A549 treated with dexamethasone at 1 μM for 4 hours (cell line): ENCODE measurements around the gene TMEM221. TPM values are rescaled to one million over a fixed set of nuclear protein-coding genes. Genes with fewer than 3 reads are reported as not detected.

Experiments
- total RNA-seq: library from RNA; stranded (reverse); fragments of 200-300 nt; extraction: Qiagen RNA extraction; gene quantifications from 5 replicates; pipeline ENCODE4 v1.2.3, GENCODE V29; 2022

The TMEM221 gene
- 0.28 to 0.70 TPM (median 0.60 TPM) in 5 replicates for total RNA-seq

GRCh38 chr19:17448131-17448967 is at the start of gene TMEM221:
Gene TMEM221 (minus strand): TSS chr19:17448668. CDS start chr19:17448462, 206 bp downstream.

GRCh38 chr19:17470068-17470841 is 21.8 kb upstream of the TMEM221 start, which contains the start of gene SLC27A1:
Gene SLC27A1 (plus strand): TSS chr19:17470524. CDS start chr19:17470541, 17 bp downstream.

GRCh38 chr19:17460372-17461230 is 12.1 kb upstream of the TMEM221 start, which contains the start of gene NXNL1:
Gene NXNL1 (minus strand): TSS chr19:17460926. CDS start chr19:17460869, 57 bp downstream.

GRCh38 chr19:17419621-17420474 is 28.6 kb downstream of the TMEM221 start, which contains the start of gene MVB12A:
Gene MVB12A (plus strand): TSS chr19:17420047. CDS start chr19:17420136, 89 bp downstream.

GRCh38 chr19:17405250-17406045 is 43.0 kb downstream of the TMEM221 start, which contains the start of gene BST2:
Gene BST2 (minus strand): TSS chr19:17405630. CDS start chr19:17405575, 55 bp downstream.

GRCh38 chr19:17393914-17394313 is 54.6 kb downstream of the TMEM221 start, which contains the start of gene CCDC194:
Gene CCDC194 (minus strand): TSS chr19:17394196. CDS start chr19:17394158, 38 bp downstream.

Other genes with a start within 250 kb of the TMEM221 start
- gene USE1, start 233.3 kb downstream of the TMEM221 start, total RNA-seq, result 13.2 to 15.5 TPM (median 13.9 TPM) in 5 replicates
- gene OCEL1, start 222.4 kb downstream of the TMEM221 start, total RNA-seq, result 9.7 to 13.9 TPM (median 12.9 TPM) in 5 replicates
- 30.3 to 57.3 TPM (median 52.6 TPM) in 5 replicates for gene NR2F6, start 202.7 kb downstream of the TMEM221 start, total RNA-seq
- gene USHBP1, start 183.9 kb downstream of the TMEM221 start, total RNA-seq, result 0.07 TPM in 1 of 5 replicates, not detected in the others
- 56.1 to 65.2 TPM (median 63.2 TPM) in 5 replicates for gene BABAM1, start 181.2 kb downstream of the TMEM221 start, total RNA-seq
- 0.24 to 0.46 TPM (median 0.36 TPM) in 5 replicates for gene ANKLE1, start 166.8 kb downstream of the TMEM221 start, total RNA-seq
- 1.7 to 3.0 TPM (median 2.5 TPM) in 5 replicates for gene ABHD8, start 145.2 kb downstream of the TMEM221 start, total RNA-seq
- 58.9 to 95.1 TPM (median 90.6 TPM) in 5 replicates for gene MRPL34, start 142.8 kb downstream of the TMEM221 start, total RNA-seq
- 45.8 to 66.0 TPM (median 55.4 TPM) in 5 replicates for gene DDA1, start 139.1 kb downstream of the TMEM221 start, total RNA-seq
- gene ANO8, start 113.8 kb downstream of the TMEM221 start, total RNA-seq, result 1.4 to 3.3 TPM (median 2.8 TPM) in 5 replicates
- gene GTPBP3, start 111.1 kb downstream of the TMEM221 start, total RNA-seq, result 10.5 to 21.0 TPM (median 19.6 TPM) in 5 replicates
- gene PLVAP, start 71.3 kb downstream of the TMEM221 start, total RNA-seq, result not detected in 5 replicates
- gene CCDC194, start 54.5 kb downstream of the TMEM221 start, total RNA-seq, result not detected in 5 replicates
- gene BST2, start 43.0 kb downstream of the TMEM221 start, total RNA-seq, result 0.12 to 0.21 TPM (median 0.17 TPM) in 3 of 5 replicates, not detected in the others
- 23.5 to 41.4 TPM (median 37.8 TPM) in 5 replicates for gene MVB12A, start 28.6 kb downstream of the TMEM221 start, total RNA-seq
- not detected in 5 replicates for gene NXNL1, start 12.3 kb upstream of the TMEM221 start, total RNA-seq
- 1.9 to 3.1 TPM (median 2.7 TPM) in 5 replicates for gene SLC27A1, start 21.9 kb upstream of the TMEM221 start, total RNA-seq
- 48.3 to 80.1 TPM (median 73.2 TPM) in 5 replicates for gene PGLS, start 63.0 kb upstream of the TMEM221 start, total RNA-seq
- 49.4 to 79.4 TPM (median 78.3 TPM) in 5 replicates for gene COLGALT1, start 107.0 kb upstream of the TMEM221 start, total RNA-seq
- 1.1 to 1.6 TPM (median 1.2 TPM) in 5 replicates for gene UNC13A, start 239.7 kb upstream of the TMEM221 start, total RNA-seq